Posterior cingulate gyrus (tissue), 11 donors: ENCODE results near the gene NME9.

ENCODE experiments used
- DNase-seq, 10 donors: peaks; one replicate each; pipeline versions ENCODE4 v3.0.0 to v3.0.0-alpha.2; 2020 to 2021; ENCODE audit warnings: mixed read lengths in 3 of 10
- intact Hi-C: fragments of 100-400 bp; cut with DNase I; formaldehyde crosslinking; loops from one replicate; pipeline ENCODE4 v1.15.1; 2023

Gene NME9

DNA sequence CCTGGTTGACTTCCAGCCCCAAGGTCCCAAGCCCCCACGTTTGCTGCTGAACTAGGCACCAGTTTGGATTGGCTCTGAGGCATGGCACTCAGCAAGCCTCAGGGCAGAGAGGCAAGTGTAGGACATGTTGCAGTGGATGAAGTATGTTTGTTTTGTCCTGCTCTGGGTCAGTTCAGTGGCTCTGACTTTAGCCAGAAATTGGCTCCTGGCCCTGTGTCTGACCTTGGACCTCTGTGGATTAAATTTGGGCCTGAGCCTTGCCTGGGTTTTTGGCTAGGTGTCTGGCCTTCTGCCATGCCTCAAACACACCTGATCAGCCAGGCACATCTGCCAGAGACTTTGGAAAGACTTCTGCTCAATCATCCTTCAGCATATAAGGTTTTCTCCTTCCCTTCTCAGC, 15.1 kb upstream of the NME9 start:
- no peak for DNase-seq
- intact Hi-C loops: loop anchor here (5.0 to 10.0 kb wide), 2 partner anchors 38 to 160 kb away; partner anchors contain the start of gene ARMC8

DNA sequence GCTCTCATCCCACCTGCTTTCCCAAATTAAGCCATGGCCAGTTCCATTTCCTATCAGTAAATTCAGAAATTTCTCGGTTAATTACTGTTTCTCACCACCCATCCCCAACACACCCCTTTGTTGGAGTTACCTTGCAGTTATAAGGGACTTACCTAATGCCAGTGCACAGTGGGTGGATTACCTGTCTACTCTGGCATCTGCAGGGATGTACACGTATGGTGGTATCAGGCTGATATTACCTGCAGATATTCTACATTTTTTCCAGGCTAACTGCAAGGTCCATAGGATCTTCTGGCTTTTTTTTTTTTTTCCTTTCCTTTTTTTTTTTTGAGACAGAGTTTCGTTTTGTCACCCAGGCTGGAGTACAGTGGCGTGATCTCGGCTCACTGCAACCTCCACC, 10.9 kb upstream of the NME9 start:
- DNase-seq: no peak
- intact Hi-C loops: loop anchor here (10.0 kb wide), 1 partner anchor 156 kb away; the partner anchor contains the start of gene ARMC8

GRCh38 chr3:138338811-138339210, 9.2 kb upstream of the NME9 start:
- peak in 1 of 10 donors; percentile 80 for DNase-seq
- intact Hi-C loops: no loop called here

GRCh38 chr3:138338244-138338643, 8.6 kb upstream of the NME9 start:
- intact Hi-C loops: no loop called here
- DNase-seq: no peak

GRCh38 chr3:138336454-138336999, 6.9 kb upstream of the NME9 start:
- DNase-seq: no peak
- intact Hi-C loops: no loop called here

GRCh38 chr3:138334608-138335007, 5.0 kb upstream of the NME9 start:
- no peak for DNase-seq
- intact Hi-C loops: loop anchor here (5.0 kb wide), 1 partner anchor 63 kb away; no protein-coding TSS in a partner anchor

GRCh38 chr3:138332472-138333073, 2.9 kb upstream of the NME9 start:
- DNase-seq: no peak
- intact Hi-C loops: loop anchor here (5.0 kb wide), 1 partner anchor 65 kb away; no protein-coding TSS in a partner anchor

DNA sequence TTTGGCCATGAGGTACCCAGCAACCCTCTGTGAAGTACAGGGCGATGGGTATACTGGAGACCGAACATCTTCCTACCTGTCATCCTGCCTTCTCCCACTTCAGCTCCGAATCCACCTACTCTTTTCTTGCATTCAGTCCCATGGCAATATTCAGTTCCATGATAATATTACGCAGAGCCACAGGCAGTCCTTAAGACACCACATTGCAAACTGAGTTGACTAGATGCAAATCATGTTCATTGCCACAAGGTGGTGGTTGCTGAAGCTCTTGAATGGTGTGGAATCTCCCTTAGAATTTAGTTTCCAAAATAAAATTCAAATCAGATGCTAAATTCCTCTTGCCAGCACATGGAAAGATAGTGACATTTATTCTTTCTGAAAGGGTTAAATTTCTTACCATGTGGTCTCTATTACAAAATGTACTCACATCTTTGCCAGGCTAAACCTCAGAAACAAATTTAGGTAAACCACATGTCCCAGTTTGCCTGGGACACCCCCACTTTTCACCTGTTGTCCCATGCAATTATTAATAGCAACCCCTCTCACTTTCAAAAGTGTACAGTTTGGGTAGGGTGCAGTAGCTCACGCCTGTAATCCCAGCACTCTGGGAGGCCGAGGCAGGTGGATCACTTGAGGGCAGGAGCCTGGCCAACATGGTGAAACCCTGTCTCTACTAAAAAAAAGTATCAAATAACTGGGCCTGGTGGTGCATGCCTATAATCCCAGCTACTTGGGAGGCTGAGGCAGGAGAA, 1.7 kb upstream of the NME9 start:
- DNase-seq: no peak
- intact Hi-C loops: loop anchor here (5.0 kb wide), 1 partner anchor 66 kb away; no protein-coding TSS in a partner anchor

DNA sequence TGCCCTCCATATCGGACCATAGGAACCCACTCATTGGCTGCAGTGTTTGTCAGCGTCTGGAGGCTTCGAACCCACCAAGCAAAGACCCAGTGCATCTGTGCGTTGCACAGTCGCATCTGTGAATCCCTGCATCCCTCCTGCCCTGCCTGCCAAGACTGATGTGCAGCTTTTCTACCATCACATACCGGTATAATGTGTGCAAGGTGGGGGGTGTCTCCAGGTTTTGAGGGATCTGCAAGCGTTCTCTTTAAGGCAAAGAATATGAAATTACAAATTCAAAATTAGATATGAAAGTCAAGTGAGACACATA, 288 bp upstream of the NME9 start:
- intact Hi-C loops: loop anchor here (5.0 kb wide), 2 partner anchors 67 to 68 kb away; no protein-coding TSS in a partner anchor
- DNase-seq: no peak

DNA sequence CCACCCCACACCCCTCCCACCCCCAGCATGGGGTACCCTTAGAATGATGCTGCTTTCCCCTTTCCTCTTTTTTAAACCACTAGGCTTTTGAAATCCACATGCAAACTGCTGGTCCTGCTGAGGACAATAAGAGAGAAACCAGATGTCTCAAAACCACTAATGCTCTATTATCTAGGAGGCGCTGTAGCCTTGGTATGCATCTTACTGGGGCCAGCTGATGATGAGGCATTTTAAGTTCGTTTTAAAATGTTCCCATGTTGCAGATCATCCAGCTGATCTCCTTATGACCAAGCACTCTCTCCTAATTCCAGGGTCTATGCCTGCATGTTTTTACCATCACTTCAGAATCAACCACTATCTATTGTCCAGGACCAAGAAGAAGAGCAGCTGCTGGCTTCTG, 1.3 kb downstream of the NME9 start:
- intact Hi-C loops: loop anchor here (5.0 kb wide), 1 partner anchor 66 kb away; no protein-coding TSS in a partner anchor
- no peak for DNase-seq

- intact Hi-C loops: loop anchor here (5.0 kb wide), 1 partner anchor 66 kb away; no protein-coding TSS in a partner anchor
- no peak for DNase-seq
Measured at GRCh38 chr3:138327831-138328230, 1.8 kb downstream of the NME9 start.

DNA sequence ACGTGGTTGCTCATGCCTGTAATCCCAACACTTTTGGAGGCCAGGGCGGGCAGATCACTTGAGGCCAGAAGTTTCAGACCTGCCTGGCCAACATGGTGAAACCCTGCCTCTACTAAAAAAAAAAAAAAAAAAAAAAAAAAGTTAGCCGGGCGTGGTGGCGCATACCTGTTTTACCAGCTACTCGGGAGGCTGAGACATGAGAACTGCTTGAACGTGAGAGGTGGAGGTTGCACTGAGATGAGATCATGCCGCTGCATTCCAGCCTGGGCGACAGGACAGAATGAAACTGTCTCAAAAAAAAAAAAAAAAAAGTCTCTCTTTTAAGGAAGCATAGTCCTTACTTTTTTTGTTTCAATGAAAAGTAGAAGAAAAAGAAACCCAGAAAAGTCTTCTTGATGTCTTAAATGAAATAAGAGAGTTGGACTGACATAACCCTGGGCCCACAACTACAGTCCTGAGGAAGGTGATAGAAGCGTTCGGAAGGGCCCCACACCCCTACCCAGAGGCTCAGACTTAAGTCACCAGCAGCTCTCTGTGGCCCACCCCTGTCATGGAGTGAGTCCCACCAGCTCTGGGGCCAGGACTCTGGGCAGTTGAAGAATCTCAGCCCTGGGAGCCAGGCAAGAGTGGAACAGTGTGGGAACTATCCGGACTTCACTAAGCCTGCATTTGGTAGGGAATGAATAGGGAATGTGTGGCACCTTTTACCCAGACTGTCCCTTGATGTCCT, 2.6 kb downstream of the NME9 start:
- intact Hi-C loops: loop anchor here (5.0 kb wide), 1 partner anchor 65 kb away; no protein-coding TSS in a partner anchor
- no peak for DNase-seq

DNA sequence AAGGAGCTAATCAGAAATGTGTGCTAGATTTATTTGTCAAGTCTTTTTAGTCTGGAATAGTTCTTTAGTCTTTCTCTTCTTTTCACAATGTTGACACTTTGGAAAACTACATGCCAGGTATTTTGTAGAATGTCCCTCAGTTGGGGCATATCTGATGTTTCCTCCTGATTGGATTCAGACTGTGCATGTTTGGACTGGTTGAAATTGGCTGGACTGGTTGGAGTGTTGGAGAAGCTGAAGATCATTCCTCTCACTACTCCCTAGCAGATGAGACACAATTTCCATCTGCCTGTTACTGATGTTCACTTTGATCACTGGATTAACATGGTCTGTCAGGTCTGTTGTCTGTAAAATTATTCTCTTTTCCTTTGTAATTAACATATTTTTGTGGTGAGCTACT, 3.7 kb downstream of the NME9 start:
- no peak for DNase-seq
- intact Hi-C loops: loop anchor here (5.0 kb wide), 1 partner anchor 64 kb away; no protein-coding TSS in a partner anchor

GRCh38 chr3:138323971-138324370, 5.7 kb downstream of the NME9 start:
- intact Hi-C loops: no loop called here

DNA sequence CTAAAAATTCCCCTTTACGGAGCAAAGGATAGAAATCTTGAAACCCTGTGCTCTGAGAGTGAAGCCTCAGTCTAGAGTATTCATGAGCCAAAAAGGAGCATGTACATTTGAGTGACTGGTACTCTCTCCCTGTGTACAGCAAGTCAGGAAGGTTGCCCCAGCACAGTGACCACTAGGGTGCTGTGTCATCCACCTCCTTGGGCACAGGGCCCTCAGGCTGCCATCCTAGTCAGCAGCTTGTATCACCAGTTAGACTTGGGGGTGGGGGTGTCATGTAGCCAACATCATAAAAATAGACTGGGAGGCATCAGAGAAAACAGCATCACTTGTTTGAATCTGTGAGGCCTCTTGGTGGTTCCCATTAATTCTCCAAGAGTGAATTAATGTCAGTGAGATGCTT, 12.0 kb downstream of the NME9 start:
- no peak for DNase-seq
- intact Hi-C loops: no loop called here

More at GRCh38 chr3:138323971-138324370, 5.7 kb downstream of the NME9 start:
- no peak for DNase-seq

DNA sequence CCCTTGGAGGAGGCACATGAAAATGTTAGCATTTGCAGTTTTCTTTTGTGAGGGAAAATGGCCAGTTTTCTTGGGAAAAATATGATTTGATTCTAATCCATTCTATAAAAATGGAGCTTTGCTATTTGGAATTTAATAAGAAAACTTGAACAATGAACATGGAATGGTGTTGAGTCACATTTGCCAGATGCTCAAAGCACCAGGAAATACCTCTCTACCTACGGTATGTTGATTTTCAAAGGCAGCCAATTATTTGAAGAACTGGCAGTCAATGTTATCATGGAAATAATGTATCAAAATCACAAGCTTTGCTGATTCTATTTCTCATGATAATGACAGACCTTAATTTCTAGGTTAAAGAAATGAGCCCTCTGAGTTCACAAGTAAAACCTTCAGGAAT, 14.9 kb downstream of the NME9 start:
- intact Hi-C loops: no loop called here
- DNase-seq: no peak

GRCh38 chr3:138310494-138310893, 19.2 kb downstream of the NME9 start:
- no peak for DNase-seq
- intact Hi-C loops: no loop called here

GRCh38 chr3:138308783-138309182, 20.9 kb downstream of the NME9 start:
- intact Hi-C loops: loop anchor here (10.0 kb wide), 1 partner anchor 124 kb away; the partner anchor contains the start of gene ARMC8
- no peak for DNase-seq

DNA sequence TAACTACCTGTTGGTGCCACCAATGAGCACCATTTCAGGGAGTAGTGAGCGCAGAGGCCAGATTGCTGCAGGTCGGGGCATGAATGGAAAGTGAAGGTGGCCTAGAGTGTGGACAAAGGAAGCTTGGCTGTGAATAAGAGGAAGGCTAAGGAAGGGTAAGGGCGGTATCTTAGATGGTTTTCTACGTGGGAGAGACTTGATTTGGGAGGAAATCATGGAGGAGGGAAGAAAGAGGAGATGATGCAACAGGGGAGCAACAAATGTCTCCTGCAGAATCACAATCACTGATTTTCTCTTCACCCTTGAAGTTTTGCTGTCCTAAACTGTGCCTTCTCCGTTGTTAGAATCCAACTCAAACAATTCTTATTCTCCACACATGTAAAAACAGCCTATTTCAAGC, 21.8 kb downstream of the NME9 start:
- intact Hi-C loops: loop anchor here (10.0 kb wide), 1 partner anchor 123 kb away; the partner anchor contains the start of gene ARMC8

DNA sequence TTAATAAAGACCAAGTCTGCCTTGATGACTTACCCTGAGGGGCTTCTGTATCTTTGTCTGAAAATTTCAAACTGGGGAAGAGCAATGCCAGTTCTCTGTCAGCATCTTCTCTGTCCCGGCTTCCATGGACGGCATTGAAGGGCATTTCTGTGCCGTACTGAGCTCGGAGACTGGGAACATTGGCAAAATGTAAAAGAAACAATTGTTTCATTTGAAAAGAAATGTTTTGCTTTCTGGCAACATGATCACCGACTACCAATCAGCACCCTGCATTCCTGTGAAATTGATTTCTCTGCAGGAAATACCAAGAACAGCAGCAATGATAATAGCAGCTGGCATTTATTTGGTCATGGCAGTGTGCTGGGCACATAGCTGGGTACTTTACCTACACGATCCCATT, 26.2 kb downstream of the NME9 start:
- intact Hi-C loops: loop anchor here (10.0 kb wide), 1 partner anchor 119 kb away; the partner anchor contains the start of gene ARMC8
- DNase-seq: peak in 3 of 10 donors; percentile 26 to 72 (median 35)

More for the DNA sequence above, 21.8 kb downstream of the NME9 start:
- DNase-seq: no peak
